GM23338 (cell line): Measurements from ENCODE around the gene VWC2. TPM values are rescaled to one million over a fixed set of nuclear protein-coding genes. Genes with fewer than 3 reads are reported as not detected.

Experiments used
- ATAC-seq: fragments of 200-7000 bp; cut with Tn5 transposase; 3 replicates; pipeline ENCODE4 v1.9.1; 2020
- DNase-seq: peaks from one replicate; pipeline ENCODE4 v3.0.0-alpha.2; 2015; ENCODE audit warnings: low spot score
- H2AFZ ChIP-seq: fragments of 200-600 bp; sonication (generic); 2 replicates; pipeline ENCODE4 v1.8.0; 2016; ENCODE audit warnings: antibody characterized with exemption, mild to moderate bottlenecking, moderate library complexity
- H3F3A ChIP-seq: fragments of 200-600 bp; sonication (generic); replicated peaks from 2 replicates; pipeline ENCODE4 v1.8.0; 2017; ENCODE audit warnings: antibody characterized with exemption, mixed run types, low read depth
- H3K27ac ChIP-seq: fragments of 200-600 bp; sonication (generic); 2 replicates; pipeline ENCODE4 v1.6.1; 2016; ENCODE audit warnings: low read depth
- H3K27me3 ChIP-seq: fragments of 200-600 bp; sonication (generic); 2 replicates; pipeline ENCODE4 v1.8.0; 2016; ENCODE audit warnings: mild to moderate bottlenecking, mixed run types, moderate library complexity; ENCODE audit not compliant: insufficient read depth
- H3K36me3 ChIP-seq: fragments of 200-600 bp; sonication (generic); 2 replicates; pipeline ENCODE4 v1.8.0; 2016; ENCODE audit warnings: mild to moderate bottlenecking; ENCODE audit not compliant: insufficient read depth
- H3K4me1 ChIP-seq: fragments of 200-600 bp; sonication (generic); 2 replicates; pipeline ENCODE4 v1.8.0; 2016; ENCODE audit warnings: mild to moderate bottlenecking, moderate library complexity; ENCODE audit not compliant: insufficient read depth
- H3K4me2 ChIP-seq: fragments of 200-600 bp; sonication (generic); 2 replicates; pipeline ENCODE4 v1.7.1; 2017; ENCODE audit warnings: mixed run types
- H3K4me3 ChIP-seq: fragments of 200-600 bp; sonication (generic); 2 replicates; pipeline ENCODE4 v1.6.1; 2016; ENCODE audit warnings: mixed run types
- H3K79me2 ChIP-seq: fragments of 200-600 bp; sonication (generic); replicated peaks from 2 replicates; pipeline ENCODE4 v1.8.0; 2017; ENCODE audit warnings: mild to moderate bottlenecking; ENCODE audit not compliant: insufficient read depth
- H3K9me2 ChIP-seq: fragments of 200-600 bp; sonication (generic); 2 replicates; pipeline ENCODE4 v1.8.0; 2017; ENCODE audit not compliant: insufficient read depth
- H4K20me1 ChIP-seq: fragments of 200-600 bp; sonication (generic); replicated peaks from 2 replicates; pipeline ENCODE4 v1.8.0; 2017; ENCODE audit warnings: mild to moderate bottlenecking; ENCODE audit not compliant: insufficient read depth
- H3K27ac Mint-ChIP-seq: 2 replicates; pipeline ENCODE4 v1.8.0; 2020; ENCODE audit warnings: inconsistent platforms, mild to moderate bottlenecking, moderate library complexity, mixed read lengths
- H3K27me3 Mint-ChIP-seq: 3 replicates; pipeline ENCODE4 v1.8.0; 2022; ENCODE audit warnings: low read depth, mild to moderate bottlenecking, moderate library complexity, mixed read lengths, inconsistent platforms; ENCODE audit not compliant: insufficient read depth, poor library complexity
- H3K36me3 Mint-ChIP-seq: 3 replicates; pipeline ENCODE4 v1.8.0; 2021; ENCODE audit warnings: low read depth, mild to moderate bottlenecking, inconsistent platforms, moderate library complexity, mixed read lengths
- H3K4me1 Mint-ChIP-seq: 3 replicates; pipeline ENCODE4 v1.8.0; 2020; ENCODE audit warnings: mild to moderate bottlenecking, inconsistent platforms, mixed read lengths
- H3K4me3 Mint-ChIP-seq: 3 replicates; pipeline ENCODE4 v1.8.0; 2021; ENCODE audit warnings: moderate library complexity, mild to moderate bottlenecking, inconsistent platforms, mixed read lengths
- H3K9me3 Mint-ChIP-seq: 3 replicates; pipeline ENCODE4 v1.8.0; 2020; ENCODE audit warnings: moderate library complexity, mild to moderate bottlenecking, inconsistent platforms, mixed read lengths
- CREB1 ChIP-seq: fragments of 250-450 bp; sonication (Bioruptor Pico); IDR thresholded peaks from 2 replicates; pipeline ENCODE4 v1.5.0; 2020; ENCODE audit warnings: low read depth, mild to moderate bottlenecking, moderate library complexity
- EZH2phosphoT487 ChIP-seq: fragments of 200-600 bp; sonication (generic); IDR thresholded peaks from one replicate; pipeline ENCODE4 v1.8.1; 2018; ENCODE audit warnings: antibody characterized with exemption; ENCODE audit not compliant: unreplicated experiment
- NANOG ChIP-seq: IDR thresholded peaks from 2 replicates; pipeline ENCODE4 v1.6.1; 2016; ENCODE audit warnings: antibody characterized with exemption, borderline replicate concordance
- POLR2AphosphoS5 ChIP-seq: IDR thresholded peaks from 2 replicates; pipeline ENCODE4 v1.6.1; 2016; ENCODE audit warnings: antibody characterized with exemption, low read depth
- ZNF114 ChIP-seq: fragments of 250-450 bp; sonication (Bioruptor Pico); IDR thresholded peaks from 2 replicates; pipeline ENCODE4 v1.5.0; 2020; ENCODE audit warnings: mild to moderate bottlenecking, moderate library complexity
- ZNF331 ChIP-seq: fragments of 250-450 bp; sonication (Bioruptor Pico); IDR thresholded peaks from 2 replicates; pipeline ENCODE4 v1.5.0; 2020; ENCODE audit warnings: low read depth, mild to moderate bottlenecking, moderate library complexity
- polyA plus RNA-seq: library from polyadenylated mRNA; unstranded; fragments of >200 nt; fragmentation: Nextera tagmentation; extraction: Ambion mirVana; gene quantifications from 2 replicates; pipeline ENCODE4 v1.2.1, GENCODE V29; 2016
- total RNA-seq: library from RNA; depleted of rRNA; stranded (reverse); fragments of >200 nt; shearing (Covaris generic); gene quantifications from 2 replicates; pipeline ENCODE4 v1.2.3, GENCODE V29; 2014
- TF ChIP-seq, protein P1 (sequence below): IDR thresholded peaks from 2 replicates; pipeline ENCODE4 v1.6.1; 2016; ENCODE audit warnings: antibody characterized with exemption
- TF ChIP-seq, protein P2 (sequence below), 2 experiments: fragments of 200-600 bp in 1 of 2; sonication (generic) in 1 of 2; conservative IDR thresholded peaks; 2 replicates each; pipeline versions ENCODE4 v1.5.1 to v1.6.1; 2016 to 2017; ENCODE audit warnings: antibody characterized with exemption in 2 of 2, low read depth in 2 of 2, mild to moderate bottlenecking in 2 of 2, moderate library complexity in 1 of 2
- TF ChIP-seq, protein P3 (sequence below): fragments of 250-450 bp; sonication (Bioruptor Pico); IDR thresholded peaks from 2 replicates; pipeline ENCODE4 v1.5.0; 2020; ENCODE audit warnings: mild to moderate bottlenecking, moderate library complexity
- TF ChIP-seq, protein P4 (sequence below): IDR thresholded peaks from one replicate; pipeline ENCODE4 v1.6.1; 2018; ENCODE audit warnings: antibody characterized with exemption; ENCODE audit not compliant: unreplicated experiment

Gene VWC2
- total and polyA plus RNA-seq, 2 experiments from 2014 or later, result 0.15 to 0.45 TPM

DNA sequence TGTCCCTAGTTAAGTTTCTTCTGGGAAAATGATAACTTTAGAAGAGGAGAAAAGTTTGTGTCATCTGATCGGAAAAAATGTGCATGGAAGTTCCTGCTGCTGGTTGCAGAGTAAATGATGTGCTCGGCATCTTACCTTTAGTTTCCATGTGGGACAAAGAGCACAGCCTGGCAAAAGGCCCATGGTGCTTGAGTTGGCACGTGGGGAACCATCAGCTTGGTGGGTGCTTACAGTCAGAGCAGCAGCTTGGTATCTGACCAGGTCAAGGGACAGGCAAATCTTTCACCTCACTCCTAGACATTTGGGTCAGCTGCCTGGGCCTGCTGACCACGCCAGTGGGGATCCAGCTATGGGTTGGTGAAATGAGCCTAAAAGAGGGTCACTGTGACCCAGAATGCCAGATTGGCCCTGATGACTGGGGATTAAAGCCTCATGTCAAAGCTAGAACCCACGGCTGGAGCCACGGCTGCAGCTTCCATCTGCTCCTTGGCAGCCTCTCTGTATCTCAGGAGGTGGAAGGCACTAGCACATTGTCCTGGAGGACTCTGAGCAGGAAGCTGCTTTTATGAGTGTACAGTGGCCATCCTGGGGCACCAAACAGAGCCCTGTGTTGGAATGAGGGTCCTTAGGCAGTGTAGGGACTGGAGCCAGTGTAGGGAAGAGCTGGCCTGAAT lies 24.7 kb downstream of the VWC2 start (continued):
- TF ChIP-seq ZNF331 (CRISPR knock-in tag), result no peak
- TF ChIP-seq ZNF114 (CRISPR knock-in tag), result no peak
- TF ChIP-seq, protein P1, sequence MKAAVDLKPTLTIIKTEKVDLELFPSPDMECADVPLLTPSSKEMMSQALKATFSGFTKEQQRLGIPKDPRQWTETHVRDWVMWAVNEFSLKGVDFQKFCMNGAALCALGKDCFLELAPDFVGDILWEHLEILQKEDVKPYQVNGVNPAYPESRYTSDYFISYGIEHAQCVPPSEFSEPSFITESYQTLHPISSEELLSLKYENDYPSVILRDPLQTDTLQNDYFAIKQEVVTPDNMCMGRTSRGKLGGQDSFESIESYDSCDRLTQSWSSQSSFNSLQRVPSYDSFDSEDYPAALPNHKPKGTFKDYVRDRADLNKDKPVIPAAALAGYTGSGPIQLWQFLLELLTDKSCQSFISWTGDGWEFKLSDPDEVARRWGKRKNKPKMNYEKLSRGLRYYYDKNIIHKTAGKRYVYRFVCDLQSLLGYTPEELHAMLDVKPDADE, result no peak
- TF ChIP-seq, protein P2, sequence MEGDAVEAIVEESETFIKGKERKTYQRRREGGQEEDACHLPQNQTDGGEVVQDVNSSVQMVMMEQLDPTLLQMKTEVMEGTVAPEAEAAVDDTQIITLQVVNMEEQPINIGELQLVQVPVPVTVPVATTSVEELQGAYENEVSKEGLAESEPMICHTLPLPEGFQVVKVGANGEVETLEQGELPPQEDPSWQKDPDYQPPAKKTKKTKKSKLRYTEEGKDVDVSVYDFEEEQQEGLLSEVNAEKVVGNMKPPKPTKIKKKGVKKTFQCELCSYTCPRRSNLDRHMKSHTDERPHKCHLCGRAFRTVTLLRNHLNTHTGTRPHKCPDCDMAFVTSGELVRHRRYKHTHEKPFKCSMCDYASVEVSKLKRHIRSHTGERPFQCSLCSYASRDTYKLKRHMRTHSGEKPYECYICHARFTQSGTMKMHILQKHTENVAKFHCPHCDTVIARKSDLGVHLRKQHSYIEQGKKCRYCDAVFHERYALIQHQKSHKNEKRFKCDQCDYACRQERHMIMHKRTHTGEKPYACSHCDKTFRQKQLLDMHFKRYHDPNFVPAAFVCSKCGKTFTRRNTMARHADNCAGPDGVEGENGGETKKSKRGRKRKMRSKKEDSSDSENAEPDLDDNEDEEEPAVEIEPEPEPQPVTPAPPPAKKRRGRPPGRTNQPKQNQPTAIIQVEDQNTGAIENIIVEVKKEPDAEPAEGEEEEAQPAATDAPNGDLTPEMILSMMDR (conservative IDR thresholded peaks at IDR 0.05; ENCODE audit: low read depth in 2 of 2), result no peak

DNA sequence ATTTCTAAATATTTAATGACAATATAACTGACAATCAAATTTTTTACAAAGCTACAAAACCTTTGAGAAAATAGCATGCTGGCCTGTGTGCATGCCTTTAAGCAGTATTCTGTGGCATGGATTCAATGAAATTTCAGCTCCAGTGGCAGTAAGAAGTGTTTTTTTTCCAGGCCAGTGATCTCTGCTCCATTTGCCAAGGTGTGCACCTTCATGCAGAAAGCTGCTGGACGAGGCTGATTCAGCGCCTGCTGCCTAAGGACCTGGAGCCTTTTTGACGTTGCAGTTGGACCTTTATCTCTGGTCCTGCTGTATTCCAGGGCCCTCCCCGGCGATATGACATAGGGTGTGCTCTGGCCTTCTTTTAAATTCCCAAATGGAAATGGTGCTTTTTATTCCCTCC lies 26.6 kb downstream of the VWC2 start:
- no peak overlapping the region for H3K27ac Mint-ChIP-seq
- TF ChIP-seq, protein P3, sequence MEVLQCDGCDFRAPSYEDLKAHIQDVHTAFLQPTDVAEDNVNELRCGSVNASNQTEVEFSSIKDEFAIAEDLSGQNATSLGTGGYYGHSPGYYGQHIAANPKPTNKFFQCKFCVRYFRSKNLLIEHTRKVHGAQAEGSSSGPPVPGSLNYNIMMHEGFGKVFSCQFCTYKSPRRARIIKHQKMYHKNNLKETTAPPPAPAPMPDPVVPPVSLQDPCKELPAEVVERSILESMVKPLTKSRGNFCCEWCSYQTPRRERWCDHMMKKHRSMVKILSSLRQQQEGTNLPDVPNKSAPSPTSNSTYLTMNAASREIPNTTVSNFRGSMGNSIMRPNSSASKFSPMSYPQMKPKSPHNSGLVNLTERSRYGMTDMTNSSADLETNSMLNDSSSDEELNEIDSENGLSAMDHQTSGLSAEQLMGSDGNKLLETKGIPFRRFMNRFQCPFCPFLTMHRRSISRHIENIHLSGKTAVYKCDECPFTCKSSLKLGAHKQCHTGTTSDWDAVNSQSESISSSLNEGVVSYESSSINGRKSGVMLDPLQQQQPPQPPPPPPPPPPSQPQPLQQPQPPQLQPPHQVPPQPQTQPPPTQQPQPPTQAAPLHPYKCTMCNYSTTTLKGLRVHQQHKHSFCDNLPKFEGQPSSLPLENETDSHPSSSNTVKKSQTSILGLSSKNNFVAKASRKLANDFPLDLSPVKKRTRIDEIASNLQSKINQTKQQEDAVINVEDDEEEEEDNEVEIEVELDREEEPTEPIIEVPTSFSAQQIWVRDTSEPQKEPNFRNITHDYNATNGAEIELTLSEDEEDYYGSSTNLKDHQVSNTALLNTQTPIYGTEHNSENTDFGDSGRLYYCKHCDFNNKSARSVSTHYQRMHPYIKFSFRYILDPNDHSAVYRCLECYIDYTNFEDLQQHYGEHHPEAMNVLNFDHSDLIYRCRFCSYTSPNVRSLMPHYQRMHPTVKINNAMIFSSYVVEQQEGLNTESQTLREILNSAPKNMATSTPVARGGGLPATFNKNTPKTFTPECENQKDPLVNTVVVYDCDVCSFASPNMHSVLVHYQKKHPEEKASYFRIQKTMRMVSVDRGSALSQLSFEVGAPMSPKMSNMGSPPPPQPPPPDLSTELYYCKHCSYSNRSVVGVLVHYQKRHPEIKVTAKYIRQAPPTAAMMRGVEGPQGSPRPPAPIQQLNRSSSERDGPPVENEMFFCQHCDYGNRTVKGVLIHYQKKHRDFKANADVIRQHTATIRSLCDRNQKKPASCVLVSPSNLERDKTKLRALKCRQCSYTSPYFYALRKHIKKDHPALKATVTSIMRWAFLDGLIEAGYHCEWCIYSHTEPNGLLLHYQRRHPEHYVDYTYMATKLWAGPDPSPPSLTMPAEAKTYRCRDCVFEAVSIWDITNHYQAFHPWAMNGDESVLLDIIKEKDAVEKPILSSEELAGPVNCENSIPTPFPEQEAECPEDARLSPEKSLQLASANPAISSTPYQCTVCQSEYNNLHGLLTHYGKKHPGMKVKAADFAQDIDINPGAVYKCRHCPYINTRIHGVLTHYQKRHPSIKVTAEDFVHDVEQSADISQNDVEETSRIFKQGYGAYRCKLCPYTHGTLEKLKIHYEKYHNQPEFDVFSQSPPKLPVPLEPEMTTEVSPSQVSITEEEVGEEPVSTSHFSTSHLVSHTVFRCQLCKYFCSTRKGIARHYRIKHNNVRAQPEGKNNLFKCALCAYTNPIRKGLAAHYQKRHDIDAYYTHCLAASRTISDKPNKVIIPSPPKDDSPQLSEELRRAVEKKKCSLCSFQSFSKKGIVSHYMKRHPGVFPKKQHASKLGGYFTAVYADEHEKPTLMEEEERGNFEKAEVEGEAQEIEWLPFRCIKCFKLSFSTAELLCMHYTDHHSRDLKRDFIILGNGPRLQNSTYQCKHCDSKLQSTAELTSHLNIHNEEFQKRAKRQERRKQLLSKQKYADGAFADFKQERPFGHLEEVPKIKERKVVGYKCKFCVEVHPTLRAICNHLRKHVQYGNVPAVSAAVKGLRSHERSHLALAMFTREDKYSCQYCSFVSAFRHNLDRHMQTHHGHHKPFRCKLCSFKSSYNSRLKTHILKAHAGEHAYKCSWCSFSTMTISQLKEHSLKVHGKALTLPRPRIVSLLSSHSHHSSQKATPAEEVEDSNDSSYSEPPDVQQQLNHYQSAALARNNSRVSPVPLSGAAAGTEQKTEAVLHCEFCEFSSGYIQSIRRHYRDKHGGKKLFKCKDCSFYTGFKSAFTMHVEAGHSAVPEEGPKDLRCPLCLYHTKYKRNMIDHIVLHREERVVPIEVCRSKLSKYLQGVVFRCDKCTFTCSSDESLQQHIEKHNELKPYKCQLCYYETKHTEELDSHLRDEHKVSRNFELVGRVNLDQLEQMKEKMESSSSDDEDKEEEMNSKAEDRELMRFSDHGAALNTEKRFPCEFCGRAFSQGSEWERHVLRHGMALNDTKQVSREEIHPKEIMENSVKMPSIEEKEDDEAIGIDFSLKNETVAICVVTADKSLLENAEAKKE (CRISPR knock-in tag), result no peak
- TF ChIP-seq CREB1 (CRISPR knock-in tag), result no peak
- TF ChIP-seq EZH2phosphoT487, result no peak
- TF ChIP-seq, protein P1, result no peak
- no peak for TF ChIP-seq POLR2AphosphoS5
- TF ChIP-seq, protein P4, sequence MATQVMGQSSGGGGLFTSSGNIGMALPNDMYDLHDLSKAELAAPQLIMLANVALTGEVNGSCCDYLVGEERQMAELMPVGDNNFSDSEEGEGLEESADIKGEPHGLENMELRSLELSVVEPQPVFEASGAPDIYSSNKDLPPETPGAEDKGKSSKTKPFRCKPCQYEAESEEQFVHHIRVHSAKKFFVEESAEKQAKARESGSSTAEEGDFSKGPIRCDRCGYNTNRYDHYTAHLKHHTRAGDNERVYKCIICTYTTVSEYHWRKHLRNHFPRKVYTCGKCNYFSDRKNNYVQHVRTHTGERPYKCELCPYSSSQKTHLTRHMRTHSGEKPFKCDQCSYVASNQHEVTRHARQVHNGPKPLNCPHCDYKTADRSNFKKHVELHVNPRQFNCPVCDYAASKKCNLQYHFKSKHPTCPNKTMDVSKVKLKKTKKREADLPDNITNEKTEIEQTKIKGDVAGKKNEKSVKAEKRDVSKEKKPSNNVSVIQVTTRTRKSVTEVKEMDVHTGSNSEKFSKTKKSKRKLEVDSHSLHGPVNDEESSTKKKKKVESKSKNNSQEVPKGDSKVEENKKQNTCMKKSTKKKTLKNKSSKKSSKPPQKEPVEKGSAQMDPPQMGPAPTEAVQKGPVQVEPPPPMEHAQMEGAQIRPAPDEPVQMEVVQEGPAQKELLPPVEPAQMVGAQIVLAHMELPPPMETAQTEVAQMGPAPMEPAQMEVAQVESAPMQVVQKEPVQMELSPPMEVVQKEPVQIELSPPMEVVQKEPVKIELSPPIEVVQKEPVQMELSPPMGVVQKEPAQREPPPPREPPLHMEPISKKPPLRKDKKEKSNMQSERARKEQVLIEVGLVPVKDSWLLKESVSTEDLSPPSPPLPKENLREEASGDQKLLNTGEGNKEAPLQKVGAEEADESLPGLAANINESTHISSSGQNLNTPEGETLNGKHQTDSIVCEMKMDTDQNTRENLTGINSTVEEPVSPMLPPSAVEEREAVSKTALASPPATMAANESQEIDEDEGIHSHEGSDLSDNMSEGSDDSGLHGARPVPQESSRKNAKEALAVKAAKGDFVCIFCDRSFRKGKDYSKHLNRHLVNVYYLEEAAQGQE, result no peak
- no peak for TF ChIP-seq ZNF331 (CRISPR knock-in tag)
- TF ChIP-seq NANOG, result no peak

More for the DNA sequence above, 26.6 kb downstream of the VWC2 start:
- Histone ChIP-seq H3K4me1 (no peaks in the 10 kb centered on the region), H4K20me1 (no peaks in the 10 kb centered on the region), H3K4me2 (no peak overlapping the region), H3K4me3 (no peak overlapping the region), H3K9me2 (peaks cover 18% of the 10 kb centered on the region; the same call in 1 of the 2 replicates), H3K79me2 (no peaks in the 10 kb centered on the region), H3K27me3 (no peaks in the 10 kb centered on the region), H3F3A (no peaks in the 10 kb centered on the region), H3K27ac (no peak overlapping the region), H3K36me3 (no peaks in the 10 kb centered on the region), H2AFZ (no peak overlapping the region)
- Mint-ChIP-seq H3K4me3 (no peak overlapping the region), H3K9me3 (no peaks in the 10 kb centered on the region; the same call in 2 of the 3 replicates), H3K27me3 (peaks cover 4% of the 10 kb centered on the region), H3K36me3 (peaks cover 10% of the 10 kb centered on the region; the same call in 1 of the 3 replicates), H3K4me1 (peaks cover 4% of the 10 kb centered on the region; the same call in 1 of the 3 replicates)
- ATAC-seq, result no peak
- DNase-seq, result no peak
